Measurements from ENCODE around the gene BMI1.

DNA sequence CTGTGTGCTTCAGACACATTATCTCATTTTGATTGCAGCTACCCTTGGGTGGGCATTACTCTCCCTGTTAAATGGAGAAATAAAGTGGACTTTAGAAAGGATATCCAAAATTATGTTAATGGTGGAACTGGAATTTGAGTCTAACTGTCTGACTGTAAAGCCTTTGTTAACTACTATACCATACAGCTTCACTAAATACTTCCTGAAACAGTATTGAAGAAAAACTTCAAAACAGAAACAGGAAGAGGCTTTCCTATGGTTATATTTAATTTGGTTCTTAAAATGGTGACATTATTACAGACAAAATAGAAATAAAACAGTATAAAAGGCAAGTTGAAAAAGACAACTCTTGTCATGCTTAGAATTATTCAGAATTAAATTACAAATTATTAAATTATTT, 49.4 kb downstream of the BMI1 start:
- TF ChIP-seq, protein P1, sequence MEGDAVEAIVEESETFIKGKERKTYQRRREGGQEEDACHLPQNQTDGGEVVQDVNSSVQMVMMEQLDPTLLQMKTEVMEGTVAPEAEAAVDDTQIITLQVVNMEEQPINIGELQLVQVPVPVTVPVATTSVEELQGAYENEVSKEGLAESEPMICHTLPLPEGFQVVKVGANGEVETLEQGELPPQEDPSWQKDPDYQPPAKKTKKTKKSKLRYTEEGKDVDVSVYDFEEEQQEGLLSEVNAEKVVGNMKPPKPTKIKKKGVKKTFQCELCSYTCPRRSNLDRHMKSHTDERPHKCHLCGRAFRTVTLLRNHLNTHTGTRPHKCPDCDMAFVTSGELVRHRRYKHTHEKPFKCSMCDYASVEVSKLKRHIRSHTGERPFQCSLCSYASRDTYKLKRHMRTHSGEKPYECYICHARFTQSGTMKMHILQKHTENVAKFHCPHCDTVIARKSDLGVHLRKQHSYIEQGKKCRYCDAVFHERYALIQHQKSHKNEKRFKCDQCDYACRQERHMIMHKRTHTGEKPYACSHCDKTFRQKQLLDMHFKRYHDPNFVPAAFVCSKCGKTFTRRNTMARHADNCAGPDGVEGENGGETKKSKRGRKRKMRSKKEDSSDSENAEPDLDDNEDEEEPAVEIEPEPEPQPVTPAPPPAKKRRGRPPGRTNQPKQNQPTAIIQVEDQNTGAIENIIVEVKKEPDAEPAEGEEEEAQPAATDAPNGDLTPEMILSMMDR (IDR thresholded peaks at IDR 0.05; ENCODE audit: insufficient read depth, low read depth, low read length) = no peak
- no peak for TF ChIP-seq EZH2 (IDR thresholded peaks at IDR 0.05; ENCODE audit: insufficient read depth, low read length)
